Measurements from ENCODE around the gene LYZL4.

LYZL4 gene

GRCh38 chr3:42447481-42447880 is 37.1 kb upstream of the LYZL4 start (continued):
- no peak for TF ChIP-seq TCF4 (CRISPR knock-in tag; IDR thresholded peaks at IDR 0.05; ENCODE audit: borderline replicate concordance)
- TF ChIP-seq SNAI2 (CRISPR knock-in tag; IDR thresholded peaks at IDR 0.05), result no peak
- no peak for TF ChIP-seq ARNTL (CRISPR knock-in tag; IDR thresholded peaks at IDR 0.05; ENCODE audit: borderline replicate concordance, low read depth)
- TF ChIP-seq PATZ1 (CRISPR knock-in tag; IDR thresholded peaks at IDR 0.05; ENCODE audit: borderline replicate concordance), result no peak
- TF ChIP-seq TOX (CRISPR knock-in tag; IDR thresholded peaks at IDR 0.05; ENCODE audit: borderline replicate concordance), result no peak
- TF ChIP-seq GLIS3 (CRISPR knock-in tag; IDR thresholded peaks at IDR 0.05), result no peak
- no peak for TF ChIP-seq ZFP30 (CRISPR knock-in tag; IDR thresholded peaks at IDR 0.05)

- ATAC-seq, result no peak
- TF ChIP-seq CSDC2 (CRISPR knock-in tag; IDR thresholded peaks at IDR 0.05) (no peak), GLIS3 (CRISPR knock-in tag; IDR thresholded peaks at IDR 0.05) (no peak), ESRRG (CRISPR knock-in tag; IDR thresholded peaks at IDR 0.05) (no peak), POU6F1 (CRISPR knock-in tag; IDR thresholded peaks at IDR 0.05; ENCODE audit: borderline replicate concordance, low read depth) (no peak), CREB5 (CRISPR knock-in tag; IDR thresholded peaks at IDR 0.05; ENCODE audit: low read depth) (no peak), TSHZ2 (CRISPR knock-in tag; IDR thresholded peaks at IDR 0.05) (no peak), ZNF8 (CRISPR knock-in tag; IDR thresholded peaks at IDR 0.05) (no peak), PATZ1 (CRISPR knock-in tag; IDR thresholded peaks at IDR 0.05; ENCODE audit: borderline replicate concordance) (no peak), ZFP3 (CRISPR knock-in tag; IDR thresholded peaks at IDR 0.05) (no peak), TCF4 (CRISPR knock-in tag; IDR thresholded peaks at IDR 0.05; ENCODE audit: borderline replicate concordance) (no peak), ISL1 (CRISPR knock-in tag; IDR thresholded peaks at IDR 0.05) (no peak), BACH2 (CRISPR knock-in tag; IDR thresholded peaks at IDR 0.05; ENCODE audit: borderline replicate concordance) (no peak)
These were observed 36.0 kb upstream of the LYZL4 start for GRCh38 chr3:42446111-42447050.

GRCh38 chr3:42443819-42444436 is 33.5 kb upstream of the LYZL4 start:
- peak; percentile 100 for ATAC-seq
- TF ChIP-seq ARNTL (CRISPR knock-in tag; IDR thresholded peaks at IDR 0.05; ENCODE audit: borderline replicate concordance, low read depth) (no peak), ZFP30 (CRISPR knock-in tag; IDR thresholded peaks at IDR 0.05) (no peak), SNAI2 (CRISPR knock-in tag; IDR thresholded peaks at IDR 0.05) (no peak), TSHZ2 (CRISPR knock-in tag; IDR thresholded peaks at IDR 0.05) (no peak)
